GM23338 (cell line): ENCODE data around the gene ZNF664. TPM values are rescaled to one million over a fixed set of nuclear protein-coding genes. Genes with fewer than 3 reads are reported as not detected.

Source experiments
- ATAC-seq: fragments of 200-7000 bp; cut with Tn5 transposase; 3 replicates; pipeline ENCODE4 v1.9.1; 2020
- DNase-seq: peaks from one replicate; pipeline ENCODE4 v3.0.0-alpha.2; 2015; ENCODE audit warnings: low spot score
- H2AFZ ChIP-seq: fragments of 200-600 bp; sonication (generic); 2 replicates; pipeline ENCODE4 v1.8.0; 2016; ENCODE audit warnings: antibody characterized with exemption, mild to moderate bottlenecking, moderate library complexity
- H3F3A ChIP-seq: fragments of 200-600 bp; sonication (generic); replicated peaks from 2 replicates; pipeline ENCODE4 v1.8.0; 2017; ENCODE audit warnings: antibody characterized with exemption, mixed run types, low read depth
- H3K27ac ChIP-seq: fragments of 200-600 bp; sonication (generic); 2 replicates; pipeline ENCODE4 v1.6.1; 2016; ENCODE audit warnings: low read depth
- H3K27me3 ChIP-seq: fragments of 200-600 bp; sonication (generic); 2 replicates; pipeline ENCODE4 v1.8.0; 2016; ENCODE audit warnings: mild to moderate bottlenecking, mixed run types, moderate library complexity; ENCODE audit not compliant: insufficient read depth
- H3K36me3 ChIP-seq: fragments of 200-600 bp; sonication (generic); 2 replicates; pipeline ENCODE4 v1.8.0; 2016; ENCODE audit warnings: mild to moderate bottlenecking; ENCODE audit not compliant: insufficient read depth
- H3K4me1 ChIP-seq: fragments of 200-600 bp; sonication (generic); 2 replicates; pipeline ENCODE4 v1.8.0; 2016; ENCODE audit warnings: mild to moderate bottlenecking, moderate library complexity; ENCODE audit not compliant: insufficient read depth
- H3K4me2 ChIP-seq: fragments of 200-600 bp; sonication (generic); 2 replicates; pipeline ENCODE4 v1.7.1; 2017; ENCODE audit warnings: mixed run types
- H3K4me3 ChIP-seq: fragments of 200-600 bp; sonication (generic); 2 replicates; pipeline ENCODE4 v1.6.1; 2016; ENCODE audit warnings: mixed run types
- H3K79me2 ChIP-seq: fragments of 200-600 bp; sonication (generic); replicated peaks from 2 replicates; pipeline ENCODE4 v1.8.0; 2017; ENCODE audit warnings: mild to moderate bottlenecking; ENCODE audit not compliant: insufficient read depth
- H3K9me2 ChIP-seq: fragments of 200-600 bp; sonication (generic); 2 replicates; pipeline ENCODE4 v1.8.0; 2017; ENCODE audit not compliant: insufficient read depth
- H4K20me1 ChIP-seq: fragments of 200-600 bp; sonication (generic); replicated peaks from 2 replicates; pipeline ENCODE4 v1.8.0; 2017; ENCODE audit warnings: mild to moderate bottlenecking; ENCODE audit not compliant: insufficient read depth
- H3K27ac Mint-ChIP-seq: 2 replicates; pipeline ENCODE4 v1.8.0; 2020; ENCODE audit warnings: inconsistent platforms, mild to moderate bottlenecking, moderate library complexity, mixed read lengths
- H3K27me3 Mint-ChIP-seq: 3 replicates; pipeline ENCODE4 v1.8.0; 2022; ENCODE audit warnings: low read depth, mild to moderate bottlenecking, moderate library complexity, mixed read lengths, inconsistent platforms; ENCODE audit not compliant: insufficient read depth, poor library complexity
- H3K36me3 Mint-ChIP-seq: 3 replicates; pipeline ENCODE4 v1.8.0; 2021; ENCODE audit warnings: low read depth, mild to moderate bottlenecking, inconsistent platforms, moderate library complexity, mixed read lengths
- H3K4me1 Mint-ChIP-seq: 3 replicates; pipeline ENCODE4 v1.8.0; 2020; ENCODE audit warnings: mild to moderate bottlenecking, inconsistent platforms, mixed read lengths
- H3K4me3 Mint-ChIP-seq: 3 replicates; pipeline ENCODE4 v1.8.0; 2021; ENCODE audit warnings: moderate library complexity, mild to moderate bottlenecking, inconsistent platforms, mixed read lengths
- H3K9me3 Mint-ChIP-seq: 3 replicates; pipeline ENCODE4 v1.8.0; 2020; ENCODE audit warnings: moderate library complexity, mild to moderate bottlenecking, inconsistent platforms, mixed read lengths
- CREB1 ChIP-seq: fragments of 250-450 bp; sonication (Bioruptor Pico); IDR thresholded peaks from 2 replicates; pipeline ENCODE4 v1.5.0; 2020; ENCODE audit warnings: low read depth, mild to moderate bottlenecking, moderate library complexity
- CTCF ChIP-seq, 2 experiments: fragments of 200-600 bp in 1 of 2; sonication (generic) in 1 of 2; conservative IDR thresholded peaks; 2 replicates each; pipeline versions ENCODE4 v1.5.1 to v1.6.1; 2016 to 2017; ENCODE audit warnings: antibody characterized with exemption in 2 of 2, low read depth in 2 of 2, mild to moderate bottlenecking in 2 of 2, moderate library complexity in 1 of 2
- EZH2 ChIP-seq: fragments of 200-600 bp; sonication (generic); IDR thresholded peaks from one replicate; pipeline ENCODE4 v1.8.0; 2017; ENCODE audit warnings: antibody characterized with exemption, mild to moderate bottlenecking, low read depth; ENCODE audit not compliant: unreplicated experiment
- EZH2phosphoT487 ChIP-seq: fragments of 200-600 bp; sonication (generic); IDR thresholded peaks from one replicate; pipeline ENCODE4 v1.8.1; 2018; ENCODE audit warnings: antibody characterized with exemption; ENCODE audit not compliant: unreplicated experiment
- JUNB ChIP-seq: IDR thresholded peaks from one replicate; pipeline ENCODE4 v1.6.1; 2016; ENCODE audit warnings: antibody characterized with exemption; ENCODE audit not compliant: unreplicated experiment
- NANOG ChIP-seq: IDR thresholded peaks from 2 replicates; pipeline ENCODE4 v1.6.1; 2016; ENCODE audit warnings: antibody characterized with exemption, borderline replicate concordance
- POLR2AphosphoS5 ChIP-seq: IDR thresholded peaks from 2 replicates; pipeline ENCODE4 v1.6.1; 2016; ENCODE audit warnings: antibody characterized with exemption, low read depth
- STAT1 ChIP-seq: IDR thresholded peaks from one replicate; pipeline ENCODE4 v1.6.1; 2016; ENCODE audit warnings: antibody characterized with exemption; ENCODE audit not compliant: unreplicated experiment
- ZNF114 ChIP-seq: fragments of 250-450 bp; sonication (Bioruptor Pico); IDR thresholded peaks from 2 replicates; pipeline ENCODE4 v1.5.0; 2020; ENCODE audit warnings: mild to moderate bottlenecking, moderate library complexity
- ZNF331 ChIP-seq: fragments of 250-450 bp; sonication (Bioruptor Pico); IDR thresholded peaks from 2 replicates; pipeline ENCODE4 v1.5.0; 2020; ENCODE audit warnings: low read depth, mild to moderate bottlenecking, moderate library complexity
- ZNF462 ChIP-seq: fragments of 250-450 bp; sonication (Bioruptor Pico); IDR thresholded peaks from 2 replicates; pipeline ENCODE4 v1.5.0; 2020; ENCODE audit warnings: mild to moderate bottlenecking, moderate library complexity
- polyA plus RNA-seq: library from polyadenylated mRNA; unstranded; fragments of >200 nt; fragmentation: Nextera tagmentation; extraction: Ambion mirVana; gene quantifications from 2 replicates; pipeline ENCODE4 v1.2.1, GENCODE V29; 2016
- total RNA-seq: library from RNA; depleted of rRNA; stranded (reverse); fragments of >200 nt; shearing (Covaris generic); gene quantifications from 2 replicates; pipeline ENCODE4 v1.2.3, GENCODE V29; 2014
- TF ChIP-seq, protein P1 (sequence below): IDR thresholded peaks from one replicate; pipeline ENCODE4 v1.6.1; 2018; ENCODE audit warnings: antibody characterized with exemption; ENCODE audit not compliant: unreplicated experiment
- TF ChIP-seq, protein P2 (sequence below): IDR thresholded peaks from 2 replicates; pipeline ENCODE4 v1.6.1; 2016; ENCODE audit warnings: antibody characterized with exemption

Gene ZNF664
- total and polyA plus RNA-seq, 2 experiments from 2014 or later = 8.1 to 35.2 TPM

GRCh38 chr12:123958876-123959275 lies 14.1 kb upstream of the ZNF664 start:
- H3K27ac ChIP-seq = no peak overlapping the region
- no peaks in the 10 kb centered on the region for H3K4me1 ChIP-seq
- DNase-seq (no peak), ATAC-seq (no peak)
- TF ChIP-seq ZNF462 (CRISPR knock-in tag) (no peak), POLR2AphosphoS5 (no peak), ZNF114 (CRISPR knock-in tag) (no peak), STAT1 (no peak), JUNB (no peak), ZNF331 (CRISPR knock-in tag) (no peak), EZH2phosphoT487 (no peak), NANOG (no peak), CREB1 (CRISPR knock-in tag) (no peak), CTCF (conservative IDR thresholded peaks at IDR 0.05; ENCODE audit: low read depth in 2 of 2) (no peak), EZH2 (no peak)
- TF ChIP-seq, protein P1, sequence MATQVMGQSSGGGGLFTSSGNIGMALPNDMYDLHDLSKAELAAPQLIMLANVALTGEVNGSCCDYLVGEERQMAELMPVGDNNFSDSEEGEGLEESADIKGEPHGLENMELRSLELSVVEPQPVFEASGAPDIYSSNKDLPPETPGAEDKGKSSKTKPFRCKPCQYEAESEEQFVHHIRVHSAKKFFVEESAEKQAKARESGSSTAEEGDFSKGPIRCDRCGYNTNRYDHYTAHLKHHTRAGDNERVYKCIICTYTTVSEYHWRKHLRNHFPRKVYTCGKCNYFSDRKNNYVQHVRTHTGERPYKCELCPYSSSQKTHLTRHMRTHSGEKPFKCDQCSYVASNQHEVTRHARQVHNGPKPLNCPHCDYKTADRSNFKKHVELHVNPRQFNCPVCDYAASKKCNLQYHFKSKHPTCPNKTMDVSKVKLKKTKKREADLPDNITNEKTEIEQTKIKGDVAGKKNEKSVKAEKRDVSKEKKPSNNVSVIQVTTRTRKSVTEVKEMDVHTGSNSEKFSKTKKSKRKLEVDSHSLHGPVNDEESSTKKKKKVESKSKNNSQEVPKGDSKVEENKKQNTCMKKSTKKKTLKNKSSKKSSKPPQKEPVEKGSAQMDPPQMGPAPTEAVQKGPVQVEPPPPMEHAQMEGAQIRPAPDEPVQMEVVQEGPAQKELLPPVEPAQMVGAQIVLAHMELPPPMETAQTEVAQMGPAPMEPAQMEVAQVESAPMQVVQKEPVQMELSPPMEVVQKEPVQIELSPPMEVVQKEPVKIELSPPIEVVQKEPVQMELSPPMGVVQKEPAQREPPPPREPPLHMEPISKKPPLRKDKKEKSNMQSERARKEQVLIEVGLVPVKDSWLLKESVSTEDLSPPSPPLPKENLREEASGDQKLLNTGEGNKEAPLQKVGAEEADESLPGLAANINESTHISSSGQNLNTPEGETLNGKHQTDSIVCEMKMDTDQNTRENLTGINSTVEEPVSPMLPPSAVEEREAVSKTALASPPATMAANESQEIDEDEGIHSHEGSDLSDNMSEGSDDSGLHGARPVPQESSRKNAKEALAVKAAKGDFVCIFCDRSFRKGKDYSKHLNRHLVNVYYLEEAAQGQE = no peak
- TF ChIP-seq, protein P2, sequence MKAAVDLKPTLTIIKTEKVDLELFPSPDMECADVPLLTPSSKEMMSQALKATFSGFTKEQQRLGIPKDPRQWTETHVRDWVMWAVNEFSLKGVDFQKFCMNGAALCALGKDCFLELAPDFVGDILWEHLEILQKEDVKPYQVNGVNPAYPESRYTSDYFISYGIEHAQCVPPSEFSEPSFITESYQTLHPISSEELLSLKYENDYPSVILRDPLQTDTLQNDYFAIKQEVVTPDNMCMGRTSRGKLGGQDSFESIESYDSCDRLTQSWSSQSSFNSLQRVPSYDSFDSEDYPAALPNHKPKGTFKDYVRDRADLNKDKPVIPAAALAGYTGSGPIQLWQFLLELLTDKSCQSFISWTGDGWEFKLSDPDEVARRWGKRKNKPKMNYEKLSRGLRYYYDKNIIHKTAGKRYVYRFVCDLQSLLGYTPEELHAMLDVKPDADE = no peak
- no peak overlapping the region for H2AFZ ChIP-seq
- H3K36me3 ChIP-seq = no peaks in the 10 kb centered on the region
- H3K4me3 ChIP-seq = no peak overlapping the region
- H3F3A ChIP-seq = no peaks in the 10 kb centered on the region
- no peak overlapping the region for H3K27ac Mint-ChIP-seq
- no peak overlapping the region for H3K4me2 ChIP-seq
- H3K4me1 Mint-ChIP-seq = no peaks in the 10 kb centered on the region; the same call in 2 of the 3 replicates
- no peaks in the 10 kb centered on the region for H3K36me3 Mint-ChIP-seq
- H3K27me3 ChIP-seq = peaks cover 98% of the 10 kb centered on the region
- H3K9me2 ChIP-seq = no peaks in the 10 kb centered on the region
- H4K20me1 ChIP-seq = peaks cover 3% of the 10 kb centered on the region; the same call in 1 of the 2 replicates
- no peaks in the 10 kb centered on the region for H3K79me2 ChIP-seq
- no peak overlapping the region for H3K4me3 Mint-ChIP-seq
- no peaks in the 10 kb centered on the region for H3K9me3 Mint-ChIP-seq
- peaks cover 49% of the 10 kb centered on the region for H3K27me3 Mint-ChIP-seq
